H1 (cell line): Measurements from ENCODE around the gene PLEKHA1.

Experiments
- ASH2L ChIP-seq: fragments of 200-600, 300-600 bp; sonication (generic); IDR thresholded peaks from one replicate; pipeline ENCODE4 v1.7.1; 2017; ENCODE audit warnings: low read length
- CTCF ChIP-seq, 3 experiments: IDR thresholded peaks; 1 replicate in 2 of 3; 2 replicates in 1 of 3; pipeline versions ENCODE4 v1.5.1 to v1.6.1; 2011; ENCODE audit warnings: low read length in 3 of 3, mild to moderate bottlenecking in 3 of 3, inconsistent platforms in 2 of 3, low read depth in 1 of 3, moderate library complexity in 1 of 3; ENCODE audit not compliant: insufficient read depth in 1 of 3; ENCODE audit errors: control extremely low read depth in 1 of 3
- EP300 ChIP-seq, 2 experiments: IDR thresholded peaks; 1 replicate in 1 of 2; 2 replicates in 1 of 2; pipeline ENCODE4 v1.6.1; 2011 to 2012; ENCODE audit warnings: low read depth in 2 of 2, low read length in 2 of 2, mild to moderate bottlenecking in 2 of 2, borderline replicate concordance in 1 of 2, inconsistent platforms in 1 of 2, moderate library complexity in 1 of 2
- EZH2 ChIP-seq: fragments of 200-600 bp; sonication (generic); IDR thresholded peaks from 2 replicates; pipeline ENCODE4 v1.7.1; 2012; ENCODE audit warnings: low read depth, mild to moderate bottlenecking, moderate library complexity, low read length, inconsistent platforms; ENCODE audit not compliant: severe bottlenecking
- GABPA ChIP-seq: IDR thresholded peaks from 2 replicates; pipeline ENCODE4 v1.6.1; 2011; ENCODE audit warnings: mild to moderate bottlenecking, low read length, moderate library complexity, borderline replicate concordance; ENCODE audit not compliant: insufficient read depth
- MAFK ChIP-seq: IDR thresholded peaks from 2 replicates; pipeline ENCODE4 v1.6.1; 2012; ENCODE audit warnings: low read depth, mild to moderate bottlenecking, improper control_type of control experiment, low read length
- NRF1 ChIP-seq: IDR thresholded peaks from 2 replicates; pipeline ENCODE4 v1.6.1; 2011; ENCODE audit warnings: mild to moderate bottlenecking, low read depth, low read length, improper control_type of control experiment
- POLR2A ChIP-seq, 2 experiments: IDR thresholded peaks; 1 replicate in 1 of 2; 2 replicates in 1 of 2; pipeline ENCODE4 v1.6.1; 2011; ENCODE audit warnings: low read depth in 2 of 2, low read length in 2 of 2, mild to moderate bottlenecking in 2 of 2; ENCODE audit errors: control extremely low read depth in 1 of 2
- POLR2AphosphoS5 ChIP-seq: IDR thresholded peaks from 2 replicates; pipeline ENCODE4 v1.6.1; 2011; ENCODE audit warnings: low read depth, low read length
- SUZ12 ChIP-seq: fragments of 200-600 bp; sonication (generic); IDR thresholded peaks from 2 replicates; pipeline ENCODE4 v1.6.1; 2012; ENCODE audit warnings: mild to moderate bottlenecking, inconsistent platforms, low read length, moderate library complexity, mixed read lengths
- TEAD4 ChIP-seq: IDR thresholded peaks from 2 replicates; pipeline ENCODE4 v1.6.1; 2012; ENCODE audit warnings: low read depth, low read length, inconsistent platforms, mixed read lengths
- ZNF274 ChIP-seq: IDR thresholded peaks from 2 replicates; pipeline ENCODE4 v1.7.0; 2012; ENCODE audit warnings: low read length, borderline replicate concordance; ENCODE audit errors: extremely low read depth

GRCh38 chr10:122455376-122456079 is 81.0 kb downstream of the PLEKHA1 start:
- no peak for TF ChIP-seq CTCF (IDR thresholded peaks at IDR 0.05; ENCODE audit: control extremely low read depth in 1 of 3, insufficient read depth in 1 of 3, low read depth in 1 of 3, low read length in 3 of 3)
- no peak for TF ChIP-seq TEAD4
- no peak for TF ChIP-seq POLR2A (IDR thresholded peaks at IDR 0.05; ENCODE audit: control extremely low read depth in 1 of 2, low read depth in 2 of 2, low read length in 2 of 2)
- no peak for TF ChIP-seq EZH2
- no peak for TF ChIP-seq MAFK
- TF ChIP-seq EP300 (IDR thresholded peaks at IDR 0.05; ENCODE audit: borderline replicate concordance in 1 of 2, low read depth in 2 of 2, low read length in 2 of 2), result no peak
- TF ChIP-seq SUZ12, result no peak
- TF ChIP-seq ZNF274, result no peak
- no peak for TF ChIP-seq ASH2L
- TF ChIP-seq GABPA, result no peak
- no peak for TF ChIP-seq NRF1
- TF ChIP-seq POLR2AphosphoS5, result no peak
